Natural killer cell (primary cell): ENCODE results near the gene CLDN9. TPM values are rescaled to one million over a fixed set of nuclear protein-coding genes. Genes with fewer than 3 reads are reported as not detected.

Source experiments
- ATAC-seq, 3 donors: fragments of 150-1000 bp in 2 of 3; fragments of 200-7000 bp in 1 of 3; cut with Tn5 transposase; 1 replicate in 1 of 3; 2 replicates in 2 of 3; pipeline ENCODE4 v1.10.0; 2021; ENCODE audit warnings: mild to moderate bottlenecking in 2 of 3, moderate library complexity in 2 of 3
- DNase-seq, 2 donors: peaks; one replicate each; pipeline versions ENCODE4 v3.0.0 to v3.0.0-alpha.2; 2013 to 2021; ENCODE audit warnings: mixed read lengths in 1 of 2
- H3K27ac ChIP-seq: one replicate; pipeline ENCODE4 v1.5.1; 2013; ENCODE audit warnings: mild to moderate bottlenecking, low read length
- H3K27me3 ChIP-seq: one replicate; pipeline ENCODE4 v1.6.1; 2013; ENCODE audit warnings: low read length; ENCODE audit not compliant: control insufficient read depth, insufficient read depth
- H3K36me3 ChIP-seq: one replicate; pipeline ENCODE4 v1.6.1; 2013; ENCODE audit warnings: low read length; ENCODE audit not compliant: control insufficient read depth, insufficient read depth
- H3K4me1 ChIP-seq: one replicate; pipeline ENCODE4 v1.6.1; 2013; ENCODE audit warnings: low read length; ENCODE audit not compliant: control insufficient read depth, insufficient read depth
- H3K4me3 ChIP-seq: one replicate; pipeline ENCODE4 v1.5.1; 2013; ENCODE audit warnings: low read length
- H3K9me3 ChIP-seq: one replicate; pipeline ENCODE4 v1.6.1; 2013; ENCODE audit warnings: low read length; ENCODE audit not compliant: control insufficient read depth, insufficient read depth
- H3K27ac Mint-ChIP-seq, 2 donors: one replicate each; pipeline ENCODE4 v1.8.0; 2022; ENCODE audit warnings: mild to moderate bottlenecking in 2 of 2, mixed read lengths in 2 of 2, moderate library complexity in 1 of 2
- H3K27me3 Mint-ChIP-seq, 2 donors: one replicate each; pipeline ENCODE4 v1.8.0; 2022; ENCODE audit warnings: low read depth in 2 of 2, mixed read lengths in 2 of 2
- H3K36me3 Mint-ChIP-seq: one replicate; pipeline ENCODE4 v1.8.0; 2022; ENCODE audit warnings: mixed read lengths
- H3K4me1 Mint-ChIP-seq, 2 donors: one replicate each; pipeline ENCODE4 v1.8.0; 2022; ENCODE audit warnings: mixed read lengths in 2 of 2
- H3K4me3 Mint-ChIP-seq: one replicate; pipeline ENCODE4 v1.8.0; 2022; ENCODE audit warnings: mild to moderate bottlenecking, moderate library complexity, mixed read lengths
- H3K9me3 Mint-ChIP-seq, 2 donors: one replicate each; pipeline ENCODE4 v1.8.0; 2022; ENCODE audit warnings: mixed read lengths in 2 of 2
- CTCF ChIP-seq: fragments of 200-600 bp; IDR thresholded peaks from one replicate; pipeline ENCODE4 v1.8.0; 2022; ENCODE audit warnings: antibody characterized with exemption
- WGBS: methylation state at CpG from one replicate; pipeline ENCODE4 v1.1.7; 2013; ENCODE audit warnings: missing lambda C conversion rate; ENCODE audit not compliant: insufficient coverage; 5-methylcytosine and 5-hydroxymethylcytosine counted together
- intact Hi-C: fragments of 100-400 bp; cut with micrococcal nuclease; formaldehyde crosslinking; loops from one replicate; pipeline ENCODE4 v1.14.2; 2022
- total RNA-seq, 4 donors: library from RNA; stranded (reverse); fragments of 120-200 nt in 1 of 4; gene quantifications; one replicate each; pipeline versions ENCODE4 v1.2.3 to v1.2.4, GENCODE V29; 2013 to 2022

The CLDN9 gene
- total RNA-seq, 3 donors from 2014 or later (not counting 1 experiment from before 2014, with no cell fraction given), result 0.34 to 0.35 TPM; not detected in 1

- no peaks in the 10 kb centered on the region for H3K9me3 Mint-ChIP-seq
- Histone ChIP-seq H3K27ac (no peak overlapping the region), H3K9me3 (no peaks in the 10 kb centered on the region), H3K27me3 (peaks cover 50% of the 10 kb centered on the region), H3K36me3 (no peaks in the 10 kb centered on the region), H3K4me3 (no peak overlapping the region), H3K4me1 (peaks cover 13% of the 10 kb centered on the region)
- no peak for TF ChIP-seq CTCF
- no peaks in the 10 kb centered on the region for H3K36me3 Mint-ChIP-seq
- peaks cover 0 to 15% of the 10 kb centered on the region in 2 donors for H3K4me1 Mint-ChIP-seq
- H3K27ac Mint-ChIP-seq, result peak overlapping the region in 1 of 2 donors; percentile 29
- no peak for DNase-seq
- WGBS, result 3% methylated on average over 38 of the region's 40 CpGs
- H3K27me3 Mint-ChIP-seq, result peaks cover 37 to 54% of the 10 kb centered on the region in 2 donors
- intact Hi-C loops, result no loop called here
- peak in 2 of 3 donors; percentile 10 to 27 for ATAC-seq
- no peak overlapping the region for H3K4me3 Mint-ChIP-seq
These were observed 23.4 kb downstream of the CLDN9 start for GRCh38 chr16:3035972-3036725.

DNA sequence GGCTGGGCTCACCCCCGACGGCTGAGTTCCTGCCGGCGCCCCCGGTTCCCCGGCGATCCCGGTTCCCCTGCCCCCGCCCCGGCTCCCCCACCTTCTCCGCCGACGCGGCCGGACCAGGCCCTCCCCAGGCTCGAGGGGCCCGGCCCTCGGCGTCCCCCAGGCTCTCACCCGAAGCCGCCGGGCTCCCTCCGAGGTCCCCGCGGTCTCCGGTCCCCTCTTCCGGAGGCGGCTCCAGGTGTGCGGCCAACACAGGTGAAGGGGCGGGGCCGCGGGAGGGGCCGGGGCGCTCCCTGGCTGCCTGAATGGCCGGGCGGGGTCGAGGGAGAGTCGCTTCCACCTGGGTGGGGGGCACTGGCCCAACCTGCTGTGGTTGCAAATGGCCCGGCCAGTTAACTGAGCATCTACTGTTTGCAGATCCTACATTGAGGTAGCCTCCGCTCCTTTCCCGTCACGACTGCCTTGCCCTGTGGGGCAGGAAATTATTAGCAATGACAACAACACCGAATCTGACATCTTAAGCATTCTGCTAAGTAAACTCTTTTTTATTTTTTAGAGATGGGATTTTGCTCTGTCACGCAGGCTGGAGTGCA is 24.1 kb downstream of the CLDN9 start, which contains the start of gene BICDL2:
BICDL2 (minus strand) TSS at position 219 of the 590 bp plus-strand sequence. CDS start 1,448 bp downstream, outside the sequence.
- Mint-ChIP-seq H3K9me3 (no peaks in the 10 kb centered on the region), H3K4me1 (peaks cover 0 to 15% of the 10 kb centered on the region in 2 donors), H3K27me3 (peaks cover 37 to 53% of the 10 kb centered on the region in 2 donors), H3K4me3 (peak within 1 kb of the TSS; percentile 37), H3K27ac (peak within 1 kb of the TSS in 1 of 2 donors; percentile 29), H3K36me3 (no peaks in the 10 kb centered on the region)
- Histone ChIP-seq H3K36me3 (no peaks in the 10 kb centered on the region), H3K27ac (no peak within 1 kb of the TSS), H3K9me3 (no peaks in the 10 kb centered on the region), H3K4me3 (no peak within 1 kb of the TSS), H3K4me1 (peaks cover 13% of the 10 kb centered on the region), H3K27me3 (peaks cover 50% of the 10 kb centered on the region)
- intact Hi-C loops, result no loop called here
- WGBS, result 6% methylated on average over 44 of the region's 44 CpGs
- no peak for TF ChIP-seq CTCF
- no peak for ATAC-seq
- DNase-seq, result no peak

GRCh38 chr16:3038256-3038655 is 25.5 kb downstream of the CLDN9 start:
- intact Hi-C loops, result no loop called here
- Histone ChIP-seq H3K4me3 (no peak overlapping the region), H3K9me3 (no peaks in the 10 kb centered on the region), H3K36me3 (no peaks in the 10 kb centered on the region), H3K4me1 (peaks cover 13% of the 10 kb centered on the region), H3K27me3 (peaks cover 53% of the 10 kb centered on the region), H3K27ac (no peak overlapping the region)
- Mint-ChIP-seq H3K27ac (no peak overlapping the region), H3K36me3 (no peaks in the 10 kb centered on the region), H3K4me1 (peaks cover 0 to 7% of the 10 kb centered on the region in 2 donors), H3K4me3 (no peak overlapping the region), H3K27me3 (peaks cover 27 to 42% of the 10 kb centered on the region in 2 donors), H3K9me3 (no peaks in the 10 kb centered on the region)
- DNase-seq, result no peak
- no peak for TF ChIP-seq CTCF
- WGBS, result 54% methylated on average over 11 of the region's 11 CpGs
- no peak for ATAC-seq
